ENCODE data around the gene BMPER.

Gene BMPER

DNA sequence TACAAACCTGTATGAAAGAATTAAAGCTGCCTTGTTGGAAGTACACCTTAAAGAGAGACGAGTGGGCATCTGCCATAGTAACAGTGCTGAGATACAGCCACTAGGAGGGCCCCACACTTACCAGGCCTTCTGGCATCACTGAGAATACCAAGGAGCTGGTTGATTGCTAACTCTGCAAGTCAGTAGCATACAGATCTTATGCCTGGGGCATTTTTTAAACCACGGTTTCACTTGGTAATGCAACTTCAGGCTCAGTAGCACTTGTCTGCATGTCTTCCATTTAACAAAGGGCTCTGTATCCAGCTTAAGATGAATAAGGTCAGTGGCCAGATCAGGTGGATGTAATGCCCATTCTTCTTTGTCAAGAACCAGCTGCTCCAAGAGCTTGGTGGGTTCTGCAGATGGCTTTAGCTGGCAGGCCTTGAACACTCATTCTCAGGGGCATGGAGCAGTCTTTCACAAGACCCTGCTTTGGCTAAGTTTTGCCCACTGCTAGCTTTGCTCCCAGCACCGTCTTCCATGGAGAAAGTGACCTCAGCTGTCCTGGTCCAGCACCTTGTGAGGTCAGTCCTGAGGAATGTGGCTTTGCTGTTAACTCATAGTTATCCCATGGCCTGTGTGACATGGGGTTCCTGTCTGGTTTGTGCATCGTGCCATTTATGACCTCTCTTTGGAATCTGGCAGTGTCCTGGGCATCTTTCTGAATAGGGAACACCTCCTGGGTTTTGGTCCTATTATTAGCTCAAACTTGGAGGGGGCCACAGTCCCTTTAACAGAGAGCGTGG is 68.1 kb downstream of the BMPER start:
- DNase-seq = no peak

DNA sequence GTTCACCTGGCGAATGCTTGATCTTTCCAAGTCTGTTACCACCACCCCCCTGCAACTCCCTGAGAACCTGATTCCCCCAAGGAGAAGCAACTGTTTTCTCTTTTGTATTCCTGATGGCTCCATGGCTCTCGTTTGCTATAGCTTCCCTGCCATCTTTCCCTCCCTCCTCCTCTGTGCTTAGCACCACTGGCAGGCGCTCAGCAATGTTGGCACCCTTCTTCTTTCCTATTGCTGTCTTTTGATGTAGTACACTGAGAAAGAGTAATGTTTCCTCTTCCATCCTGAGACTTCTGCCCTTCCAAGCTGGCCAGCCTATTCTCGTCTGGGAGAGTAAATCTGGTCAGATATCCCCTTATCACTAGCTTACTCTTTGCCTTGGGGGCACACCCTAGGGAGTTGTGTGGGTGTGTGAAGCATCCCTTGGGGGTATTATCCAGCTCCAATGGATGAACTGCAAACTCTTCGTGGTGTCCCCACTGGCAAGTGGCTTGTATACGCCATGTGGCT is 74.0 kb downstream of the BMPER start:
- no peak for DNase-seq

- DNase-seq = no peak
These were observed 74.5 kb downstream of the BMPER start for GRCh38 chr7:33979807-33980355.

GRCh38 chr7:33981226-33981625 is 75.9 kb downstream of the BMPER start:
- no peak for DNase-seq

DNA sequence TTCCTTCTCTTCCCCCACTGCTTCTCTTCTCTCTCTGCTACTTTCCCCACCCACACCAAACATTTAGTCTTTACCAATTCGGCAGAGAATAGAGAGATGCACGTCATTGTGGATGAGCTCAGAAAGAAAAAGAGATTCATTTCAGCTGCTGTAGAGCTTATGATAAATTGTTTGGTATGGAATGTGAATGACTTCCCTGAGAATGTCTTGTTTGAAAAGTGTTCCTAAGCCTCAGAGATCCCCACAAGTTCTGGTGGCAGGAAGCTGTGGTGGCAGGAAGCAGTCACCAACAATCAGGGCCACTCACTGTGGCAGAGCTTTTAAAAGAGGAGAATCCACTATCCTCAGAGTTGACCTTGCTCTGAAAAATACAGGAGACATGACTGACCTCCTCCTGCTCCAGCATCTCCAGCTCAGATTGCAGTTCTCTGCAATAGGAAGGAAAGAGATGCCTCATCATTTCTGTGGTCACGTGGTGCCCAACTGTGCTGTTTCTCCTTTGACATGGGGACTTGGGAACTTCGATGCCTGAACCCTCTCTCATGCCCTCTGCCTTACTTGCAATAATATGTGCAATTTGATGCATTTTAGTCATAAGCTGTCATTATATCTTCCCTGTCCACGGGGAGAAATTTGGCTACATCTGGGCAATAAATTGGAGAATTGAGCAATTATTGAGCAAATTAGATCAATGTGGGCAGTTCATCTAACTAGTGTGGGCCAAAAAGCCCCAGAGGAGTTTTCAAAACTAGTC is 76.5 kb downstream of the BMPER start:
- DNase-seq = no peak

GRCh38 chr7:33982425-33982786 is 77.1 kb downstream of the BMPER start:
- DNase-seq = no peak

- no peak for DNase-seq
These were observed 81.1 kb downstream of the BMPER start for GRCh38 chr7:33986451-33986850.

DNA sequence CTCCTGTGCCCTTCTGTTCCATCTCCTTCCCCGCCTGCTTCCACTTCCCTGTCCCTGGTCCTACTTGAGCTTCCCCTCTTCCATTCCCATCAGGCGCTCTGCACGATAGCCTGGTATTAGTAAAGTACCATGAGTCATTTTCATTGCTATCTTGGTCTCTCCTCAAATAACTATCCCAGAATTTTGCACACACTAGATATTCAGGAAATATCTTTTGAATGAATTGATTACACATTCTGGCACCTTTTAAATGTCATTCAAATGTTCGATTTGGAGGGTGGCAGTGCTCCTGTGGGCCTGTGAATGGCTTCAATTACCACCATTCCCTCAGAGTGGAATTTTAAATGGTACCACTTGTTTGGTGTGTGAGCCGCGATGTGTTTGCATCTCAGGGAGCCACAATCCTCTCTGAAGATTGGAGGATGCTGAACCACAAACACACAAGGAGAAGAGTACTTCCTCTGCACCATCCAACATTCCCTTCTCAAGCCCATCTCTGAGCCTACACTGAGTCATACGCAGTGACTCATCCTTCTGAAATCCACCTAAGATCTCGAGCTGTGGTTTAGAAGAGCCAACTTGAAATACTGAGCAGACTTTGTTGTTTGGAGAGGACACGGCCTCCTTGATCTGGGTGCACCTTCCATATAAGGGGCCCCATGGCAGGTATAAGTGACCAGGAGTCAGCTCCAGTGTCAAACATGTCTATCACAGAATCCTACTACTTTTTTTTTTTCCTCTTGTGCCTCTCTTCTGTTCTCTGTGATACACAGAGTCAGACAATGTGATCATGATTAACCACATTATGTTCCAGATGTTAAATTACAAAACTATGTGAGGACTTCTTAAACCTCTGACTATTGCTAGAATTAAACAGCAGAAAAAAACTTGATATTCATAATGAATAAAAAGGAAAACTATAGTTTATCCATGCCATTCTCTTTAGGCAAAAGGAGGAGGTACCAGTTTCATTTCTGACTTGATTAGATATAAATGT is 81.9 kb downstream of the BMPER start:
- no peak for DNase-seq

DNA sequence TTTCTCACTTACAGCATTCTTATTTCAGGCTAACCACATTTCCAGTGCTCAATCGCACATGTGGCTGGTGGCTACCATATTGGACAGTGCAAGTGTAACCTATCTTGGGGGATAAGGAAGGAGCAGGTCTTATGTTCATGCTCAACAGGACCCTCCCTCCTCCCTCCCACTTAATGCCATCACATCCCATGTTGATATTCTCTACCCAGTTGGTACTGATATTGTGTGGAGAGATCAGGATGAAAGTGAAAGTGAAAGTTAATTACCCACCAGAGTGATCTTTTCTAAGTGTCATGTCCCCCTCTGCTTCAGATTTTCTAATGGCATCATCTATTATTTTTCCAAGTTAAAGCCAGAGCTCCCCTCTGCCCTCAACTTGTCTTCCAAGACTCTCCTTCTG is 91.6 kb downstream of the BMPER start:
- no peak for DNase-seq

DNA sequence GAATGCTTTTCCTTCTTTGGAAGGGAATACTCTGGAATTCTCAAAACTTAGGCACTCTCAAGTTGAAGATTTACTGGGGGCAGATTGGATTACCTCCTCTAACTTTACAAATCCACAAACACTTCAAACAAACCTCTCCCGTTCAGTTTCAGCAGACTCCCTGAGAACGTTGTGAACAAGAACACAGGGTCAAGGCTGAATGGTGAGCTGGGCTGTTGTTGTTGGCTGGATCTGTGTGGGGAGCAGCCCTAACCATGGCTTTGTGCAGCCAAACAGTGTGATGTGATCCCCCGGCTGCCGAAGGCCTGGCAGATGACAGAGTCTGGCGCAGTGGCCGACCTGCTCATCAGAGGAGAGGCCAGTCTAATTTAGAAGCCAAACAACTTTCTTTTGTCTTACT is 93.1 kb downstream of the BMPER start:
- DNase-seq = no peak

DNA sequence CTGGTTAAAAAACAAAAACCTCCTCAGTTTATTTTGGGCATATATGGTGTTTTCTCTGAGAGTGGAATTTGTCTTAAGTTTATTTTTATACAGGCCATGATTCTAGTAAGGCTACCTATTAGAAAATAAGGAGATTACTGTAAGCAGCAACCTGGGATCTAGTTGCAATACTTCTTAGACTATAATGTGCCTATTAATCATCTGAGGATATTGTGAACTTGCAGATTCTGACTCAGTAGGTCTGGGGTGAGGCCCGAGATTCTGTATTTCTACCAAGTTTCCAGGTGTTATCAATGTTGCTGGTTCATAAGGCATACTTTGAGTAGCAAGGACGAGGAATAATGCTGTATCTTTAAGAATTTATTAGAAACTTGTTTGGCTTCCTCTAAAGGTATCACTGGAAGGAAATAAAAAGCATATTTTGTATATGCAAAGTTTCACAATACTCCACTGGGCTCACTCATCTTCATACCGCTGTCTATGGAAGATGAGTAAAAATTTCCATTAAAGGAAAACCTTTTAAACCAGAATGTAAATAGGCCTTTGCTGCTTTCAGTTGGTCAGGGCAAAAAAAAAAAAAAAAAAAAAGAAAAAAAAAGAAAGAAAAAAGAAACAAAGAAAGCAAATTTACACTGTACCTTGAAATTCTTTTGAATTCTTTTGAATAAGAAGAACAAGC is 105.8 kb downstream of the BMPER start:
- no peak for DNase-seq

GRCh38 chr7:34011696-34012095 is 106.4 kb downstream of the BMPER start:
- no peak for DNase-seq

- no peak for DNase-seq
These were observed 108.1 kb downstream of the BMPER start for GRCh38 chr7:34013421-34013820.

DNA sequence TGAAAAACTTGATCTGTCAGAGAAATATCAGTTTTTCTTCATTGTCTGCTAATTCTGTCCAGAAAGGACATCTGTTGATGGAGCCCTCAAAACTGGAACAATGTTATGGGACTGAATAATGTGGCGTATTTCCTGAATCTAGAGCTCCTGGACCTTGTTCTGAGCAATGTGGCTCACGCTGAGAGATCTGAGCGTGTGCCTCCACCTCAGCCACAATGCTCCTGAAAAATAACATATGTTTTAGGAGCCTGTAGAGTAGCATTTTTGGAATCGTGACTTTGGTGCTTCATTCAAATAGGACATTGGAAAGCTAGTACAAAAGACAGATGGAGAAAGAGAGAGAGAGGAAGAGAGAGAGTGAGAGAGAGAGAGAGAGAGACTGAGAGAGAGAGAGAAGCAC is 110.3 kb downstream of the BMPER start:
- DNase-seq = no peak

DNA sequence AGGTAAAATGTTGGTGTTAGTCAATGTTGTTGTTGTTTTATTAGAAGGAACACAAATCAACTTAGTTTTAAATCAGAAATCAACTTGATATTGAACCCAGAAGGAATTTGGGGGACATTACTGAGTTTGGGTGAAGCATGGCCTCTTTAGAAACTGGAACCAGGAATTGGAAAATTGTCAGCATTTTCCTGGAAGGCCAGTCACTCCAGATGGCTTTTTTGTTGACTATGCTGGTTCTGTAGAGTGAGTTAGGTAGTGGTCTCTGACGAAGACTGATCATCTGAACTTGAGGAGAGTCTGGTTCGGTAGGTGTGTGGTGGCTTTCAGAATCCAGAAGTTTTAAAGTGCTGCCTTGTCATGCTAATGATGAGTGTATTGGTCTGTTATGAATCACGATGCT is 111.5 kb downstream of the BMPER start:
- no peak for DNase-seq

GRCh38 chr7:34019301-34019790 is 114.0 kb downstream of the BMPER start:
- DNase-seq = no peak

DNA sequence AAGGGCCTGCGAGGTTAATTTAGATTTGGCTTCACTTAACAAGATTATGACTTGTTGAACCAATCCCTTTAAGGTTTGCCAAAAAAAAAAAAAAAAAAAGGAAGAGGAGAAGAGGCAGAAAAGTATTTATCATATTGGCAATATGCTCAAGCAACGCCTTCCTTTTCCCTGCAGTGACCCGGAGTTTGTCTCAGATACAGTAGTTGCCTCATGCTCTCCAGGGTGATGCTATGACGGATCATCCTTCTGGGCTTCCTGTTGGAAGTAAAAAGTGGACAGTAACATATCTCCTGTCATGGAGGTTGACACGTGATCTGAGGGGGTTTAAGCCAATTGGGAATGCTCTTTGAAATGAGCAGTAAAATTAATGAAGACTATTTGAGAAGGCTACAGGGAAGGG is 117.3 kb downstream of the BMPER start:
- DNase-seq = no peak

- DNase-seq = no peak
These were observed 120.3 kb downstream of the BMPER start for GRCh38 chr7:34025600-34025999.

GRCh38 chr7:34026481-34027190 is 121.3 kb downstream of the BMPER start:
- no peak for DNase-seq

DNA sequence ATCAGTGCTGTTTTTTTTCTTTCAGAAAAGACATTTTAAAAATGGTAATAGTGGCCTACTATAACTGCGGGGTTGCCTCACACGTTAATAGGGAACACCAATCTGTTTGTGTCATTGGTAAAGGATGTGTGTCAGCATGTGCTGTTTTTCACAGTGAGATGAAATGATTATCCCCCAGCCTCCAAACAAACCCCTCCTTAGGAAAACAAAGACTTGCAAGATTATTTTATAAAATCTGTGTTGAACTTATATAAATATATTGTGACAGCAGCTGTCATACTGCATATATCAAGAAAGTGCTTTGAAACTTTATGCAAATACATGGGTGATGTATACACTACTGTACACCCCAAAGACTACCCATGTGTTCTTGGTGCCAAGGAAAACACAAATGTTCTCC is 125.8 kb downstream of the BMPER start:
- no peak for DNase-seq

DNA sequence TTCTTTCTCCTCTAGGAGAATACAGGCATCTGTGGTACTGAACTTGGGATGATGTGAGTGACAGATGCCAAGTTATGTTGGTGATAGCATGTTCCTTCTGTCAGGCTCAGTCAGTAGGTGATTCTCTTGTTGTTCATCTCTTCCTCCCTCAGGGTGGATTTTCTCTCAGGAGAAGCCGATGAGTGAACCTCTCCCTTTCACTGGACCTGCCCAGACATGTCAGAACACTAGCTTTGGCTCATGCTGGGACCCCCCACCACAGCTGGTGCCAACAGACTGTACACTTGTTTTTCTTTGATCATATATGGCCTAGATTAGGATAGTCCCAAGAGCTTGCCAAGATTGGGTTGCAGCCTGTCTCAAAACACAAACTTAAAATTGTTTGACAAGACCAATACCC is 129.4 kb downstream of the BMPER start:
- no peak for DNase-seq
